H1 (cell line): ENCODE data around the gene TBPL2.

Source experiments
- FOSL1 ChIP-seq: IDR thresholded peaks from 2 replicates; pipeline ENCODE4 v1.6.1; 2011; ENCODE audit warnings: mild to moderate bottlenecking, low read depth, low read length, moderate library complexity; ENCODE audit not compliant: insufficient read depth
- RBBP5 ChIP-seq: IDR thresholded peaks from 2 replicates; pipeline ENCODE4 v1.7.1; 2012; ENCODE audit warnings: low read depth, mild to moderate bottlenecking, inconsistent platforms, low read length, moderate library complexity, borderline replicate concordance
- TAF1 ChIP-seq: IDR thresholded peaks from 2 replicates; pipeline ENCODE4 v1.6.1; 2011; ENCODE audit warnings: mild to moderate bottlenecking, low read depth, low read length
- TF ChIP-seq, protein P1 (sequence below), 3 experiments: IDR thresholded peaks; 1 replicate in 2 of 3; 2 replicates in 1 of 3; pipeline versions ENCODE4 v1.5.1 to v1.6.1; 2011; ENCODE audit warnings: low read length in 3 of 3, mild to moderate bottlenecking in 3 of 3, inconsistent platforms in 2 of 3, low read depth in 1 of 3, moderate library complexity in 1 of 3; ENCODE audit not compliant: insufficient read depth in 1 of 3; ENCODE audit errors: control extremely low read depth in 1 of 3

DNA sequence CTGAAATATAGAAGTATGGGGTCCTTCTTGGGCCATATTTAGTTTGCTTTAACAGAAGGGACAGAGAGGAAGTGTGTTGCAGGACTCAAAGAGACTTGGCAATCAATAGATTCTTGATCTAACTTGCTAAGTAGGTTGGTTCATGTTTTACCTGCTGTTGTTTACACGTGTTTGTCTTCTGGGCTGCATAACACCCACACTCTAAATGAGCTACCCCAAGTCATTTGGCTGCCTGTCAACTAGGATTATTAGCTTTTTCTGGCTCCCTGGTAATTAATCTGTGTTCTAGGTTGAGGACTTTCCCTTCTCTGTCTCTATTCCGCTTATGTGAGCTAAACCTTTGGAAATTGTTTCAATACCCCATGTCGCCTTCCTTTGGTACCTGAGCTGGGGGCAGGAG, 10.1 kb upstream of the TBPL2 start:
- no peak for TF ChIP-seq FOSL1
- no peak for TF ChIP-seq RBBP5
- TF ChIP-seq, protein P1, sequence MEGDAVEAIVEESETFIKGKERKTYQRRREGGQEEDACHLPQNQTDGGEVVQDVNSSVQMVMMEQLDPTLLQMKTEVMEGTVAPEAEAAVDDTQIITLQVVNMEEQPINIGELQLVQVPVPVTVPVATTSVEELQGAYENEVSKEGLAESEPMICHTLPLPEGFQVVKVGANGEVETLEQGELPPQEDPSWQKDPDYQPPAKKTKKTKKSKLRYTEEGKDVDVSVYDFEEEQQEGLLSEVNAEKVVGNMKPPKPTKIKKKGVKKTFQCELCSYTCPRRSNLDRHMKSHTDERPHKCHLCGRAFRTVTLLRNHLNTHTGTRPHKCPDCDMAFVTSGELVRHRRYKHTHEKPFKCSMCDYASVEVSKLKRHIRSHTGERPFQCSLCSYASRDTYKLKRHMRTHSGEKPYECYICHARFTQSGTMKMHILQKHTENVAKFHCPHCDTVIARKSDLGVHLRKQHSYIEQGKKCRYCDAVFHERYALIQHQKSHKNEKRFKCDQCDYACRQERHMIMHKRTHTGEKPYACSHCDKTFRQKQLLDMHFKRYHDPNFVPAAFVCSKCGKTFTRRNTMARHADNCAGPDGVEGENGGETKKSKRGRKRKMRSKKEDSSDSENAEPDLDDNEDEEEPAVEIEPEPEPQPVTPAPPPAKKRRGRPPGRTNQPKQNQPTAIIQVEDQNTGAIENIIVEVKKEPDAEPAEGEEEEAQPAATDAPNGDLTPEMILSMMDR (IDR thresholded peaks at IDR 0.05; ENCODE audit: control extremely low read depth in 1 of 3, insufficient read depth in 1 of 3, low read depth in 1 of 3, low read length in 3 of 3): no peak
- no peak for TF ChIP-seq TAF1
